Memory B cell (primary cell): ENCODE results near the gene NHP2.

Source experiments
- ATAC-seq: fragments of 150-1000 bp; cut with Tn5 transposase; 2 replicates; pipeline ENCODE4 v1.10.0; 2021; ENCODE audit warnings: low read depth, mild to moderate bottlenecking, moderate library complexity
- DNase-seq, 2 donors: peaks; one replicate each; pipeline ENCODE4 v3.0.0; 2022; ENCODE audit warnings: low spot score in 2 of 2
- H3K27ac Mint-ChIP-seq: one replicate; pipeline ENCODE4 v1.8.0; 2022; ENCODE audit warnings: mild to moderate bottlenecking, moderate library complexity, mixed read lengths
- H3K27me3 Mint-ChIP-seq: one replicate; pipeline ENCODE4 v1.8.0; 2022; ENCODE audit warnings: mixed read lengths
- H3K36me3 Mint-ChIP-seq: one replicate; pipeline ENCODE4 v1.8.0; 2022; ENCODE audit warnings: mild to moderate bottlenecking, mixed read lengths
- H3K4me1 Mint-ChIP-seq: one replicate; pipeline ENCODE4 v1.8.0; 2022; ENCODE audit warnings: mixed read lengths
- H3K4me3 Mint-ChIP-seq: one replicate; pipeline ENCODE4 v1.8.0; 2022; ENCODE audit warnings: mild to moderate bottlenecking, moderate library complexity, mixed read lengths
- H3K9me3 Mint-ChIP-seq: one replicate; pipeline ENCODE4 v1.8.0; 2022; ENCODE audit warnings: mixed read lengths

NHP2 gene

GRCh38 chr5:178155065-178155464 is 1.4 kb upstream of the NHP2 start:
- H3K4me1 Mint-ChIP-seq = peaks cover 29% of the 10 kb centered on the region
- H3K27me3 Mint-ChIP-seq = no peaks in the 10 kb centered on the region
- DNase-seq (no peak), ATAC-seq (no peak)
- peaks cover 6% of the 10 kb centered on the region for H3K36me3 Mint-ChIP-seq
- H3K27ac Mint-ChIP-seq = no peak overlapping the region
- no peak overlapping the region for H3K4me3 Mint-ChIP-seq
- H3K9me3 Mint-ChIP-seq = no peaks in the 10 kb centered on the region

DNA sequence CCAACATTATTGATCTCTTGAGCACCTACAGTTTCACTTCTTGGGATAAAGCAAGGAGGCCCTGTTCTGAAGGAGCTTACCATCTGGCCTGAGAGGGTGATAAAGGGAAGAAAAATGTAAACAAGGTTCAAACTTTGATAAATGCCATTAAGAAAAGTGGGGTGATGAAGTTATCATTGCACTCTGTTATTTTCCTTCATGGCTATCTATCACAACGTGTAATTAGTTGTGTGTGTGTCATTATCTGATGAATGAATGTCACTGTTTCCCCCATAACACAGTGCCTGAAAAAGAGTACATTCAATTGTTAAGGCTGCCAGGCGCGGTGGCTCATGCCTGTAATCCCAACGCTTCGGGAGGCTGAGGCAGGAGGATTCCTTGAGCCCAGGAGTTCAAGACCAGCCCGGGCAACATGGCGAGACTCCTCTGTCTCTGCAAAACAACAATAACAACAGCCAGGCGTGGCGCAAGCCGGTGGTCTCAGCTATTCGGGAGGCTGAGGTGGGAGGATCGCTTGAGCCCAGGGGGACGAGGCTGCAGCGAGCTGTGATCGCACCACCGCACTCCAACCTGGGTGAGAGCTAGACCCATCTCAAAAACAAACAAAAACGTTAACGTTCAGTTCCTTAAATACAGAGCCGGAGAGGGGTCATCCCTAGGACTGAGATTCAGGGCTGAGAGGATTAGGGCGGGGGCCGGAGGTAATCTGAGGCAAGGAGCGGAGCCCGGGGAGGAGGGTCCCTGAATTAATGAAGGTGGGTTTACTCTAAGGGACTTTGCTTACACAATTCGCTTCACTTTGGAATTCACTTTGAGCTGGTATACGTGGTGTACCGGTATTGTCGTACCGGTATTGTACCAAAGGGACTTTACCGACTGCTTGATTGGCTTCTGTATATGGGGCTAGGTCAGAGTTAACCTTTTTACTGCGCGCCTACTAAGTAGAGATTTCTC is 917 bp downstream of the NHP2 start:
- Mint-ChIP-seq H3K4me3 (peak overlapping the region; percentile 91), H3K27me3 (no peaks in the 10 kb centered on the region), H3K4me1 (peaks cover 31% of the 10 kb centered on the region), H3K27ac (peak overlapping the region; percentile 88), H3K9me3 (no peaks in the 10 kb centered on the region), H3K36me3 (peaks cover 12% of the 10 kb centered on the region)
- no peak for DNase-seq
- ATAC-seq = no peak

DNA sequence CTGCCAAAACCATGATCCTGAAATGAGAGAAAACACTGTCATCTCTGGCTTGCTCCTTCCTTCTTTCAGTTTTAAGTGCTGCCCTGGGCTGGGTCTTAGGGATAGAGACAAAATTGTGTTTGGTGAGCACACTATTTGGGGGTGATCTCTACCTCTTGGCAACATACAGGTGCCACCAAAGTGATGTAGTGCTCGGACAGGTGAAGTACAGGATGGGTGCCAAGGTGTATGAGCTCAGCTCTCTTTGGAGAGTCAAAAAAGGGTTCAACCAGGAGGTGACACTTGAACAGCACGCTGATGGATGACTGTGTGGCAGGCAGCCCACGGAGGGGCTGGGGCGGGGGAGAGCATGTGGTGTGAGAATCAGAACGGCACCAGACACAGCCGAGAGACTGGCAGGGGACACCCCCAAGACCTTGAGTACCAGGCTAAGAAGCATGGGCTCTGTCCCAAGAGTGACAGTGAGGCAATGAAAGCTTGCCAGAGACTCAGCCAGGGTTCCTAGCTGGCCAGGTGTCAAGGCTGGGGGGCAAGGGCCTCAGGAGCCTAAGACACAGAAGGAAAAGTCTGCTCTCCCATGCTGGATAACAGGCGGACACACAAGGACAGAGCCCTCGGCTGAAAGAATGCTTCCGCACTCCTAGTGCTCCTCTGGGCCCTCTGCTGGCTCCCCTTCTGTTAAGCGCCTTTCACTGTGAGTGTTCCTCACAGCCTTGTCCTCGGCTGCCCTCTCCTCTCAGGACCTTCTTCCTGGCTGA is 2.5 kb downstream of the NHP2 start:
- peaks cover 18% of the 10 kb centered on the region for H3K36me3 Mint-ChIP-seq
- H3K4me3 Mint-ChIP-seq = no peak overlapping the region
- no peak for DNase-seq

GRCh38 chr5:178149199-178149932 is 4.3 kb downstream of the NHP2 start:
- ATAC-seq (no peak), DNase-seq (no peak)
- H3K4me1 Mint-ChIP-seq = peaks cover 27% of the 10 kb centered on the region
- no peaks in the 10 kb centered on the region for H3K27me3 Mint-ChIP-seq
- peaks cover 18% of the 10 kb centered on the region for H3K36me3 Mint-ChIP-seq
- no peak overlapping the region for H3K27ac Mint-ChIP-seq
- H3K9me3 Mint-ChIP-seq = no peaks in the 10 kb centered on the region
- H3K4me3 Mint-ChIP-seq = no peak overlapping the region

More for the DNA sequence above, 2.5 kb downstream of the NHP2 start:
- H3K9me3 Mint-ChIP-seq = no peaks in the 10 kb centered on the region
- H3K27ac Mint-ChIP-seq = peak overlapping the region; percentile 76
- ATAC-seq = no peak
- no peaks in the 10 kb centered on the region for H3K27me3 Mint-ChIP-seq
- peaks cover 31% of the 10 kb centered on the region for H3K4me1 Mint-ChIP-seq

DNA sequence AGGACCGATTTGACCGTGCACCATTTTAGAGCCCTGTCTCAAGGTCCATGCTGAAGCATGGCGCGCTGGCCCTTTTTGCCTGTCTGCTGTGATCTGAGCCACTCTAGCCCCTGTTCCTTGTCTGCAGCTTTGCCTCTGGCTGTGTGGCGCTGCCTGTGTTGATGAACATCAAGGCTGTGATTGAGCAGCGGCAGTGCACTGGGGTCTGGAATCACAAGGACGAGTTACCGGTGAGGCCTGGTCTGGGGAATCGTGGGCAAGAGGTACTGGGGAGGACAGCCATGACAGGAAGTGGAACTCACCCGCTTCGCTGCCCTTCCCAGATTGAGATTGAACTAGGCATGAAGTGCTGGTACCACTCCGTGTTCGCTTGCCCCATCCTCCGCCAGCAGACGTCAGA is 6.3 kb downstream of the NHP2 start:
- ATAC-seq (no peak), DNase-seq (no peak)
- no peak overlapping the region for H3K27ac Mint-ChIP-seq
- no peaks in the 10 kb centered on the region for H3K27me3 Mint-ChIP-seq
- H3K36me3 Mint-ChIP-seq = peaks cover 20% of the 10 kb centered on the region
- peaks cover 16% of the 10 kb centered on the region for H3K4me1 Mint-ChIP-seq
- H3K9me3 Mint-ChIP-seq = no peaks in the 10 kb centered on the region
- no peak overlapping the region for H3K4me3 Mint-ChIP-seq

- DNase-seq = peak; percentile 73 to 78
- H3K4me1 Mint-ChIP-seq = peaks cover 9% of the 10 kb centered on the region
- peaks cover 18% of the 10 kb centered on the region for H3K36me3 Mint-ChIP-seq
- H3K9me3 Mint-ChIP-seq = no peaks in the 10 kb centered on the region
- peak overlapping the region; percentile 41 for H3K27ac Mint-ChIP-seq
- H3K27me3 Mint-ChIP-seq = no peaks in the 10 kb centered on the region
- ATAC-seq = peak; percentile 99
- H3K4me3 Mint-ChIP-seq = no peak overlapping the region
These were observed 7.5 kb downstream of the NHP2 start for GRCh38 chr5:178145965-178146820.

- H3K27me3 Mint-ChIP-seq = no peaks in the 10 kb centered on the region
- ATAC-seq (no peak), DNase-seq (no peak)
- H3K4me3 Mint-ChIP-seq = no peak overlapping the region
- no peak overlapping the region for H3K27ac Mint-ChIP-seq
- H3K4me1 Mint-ChIP-seq = no peaks in the 10 kb centered on the region
- no peaks in the 10 kb centered on the region for H3K9me3 Mint-ChIP-seq
- H3K36me3 Mint-ChIP-seq = peaks cover 18% of the 10 kb centered on the region
These were observed 9.8 kb downstream of the NHP2 start for GRCh38 chr5:178143901-178144300.

- Mint-ChIP-seq H3K27me3 (no peaks in the 10 kb centered on the region), H3K36me3 (peaks cover 15% of the 10 kb centered on the region), H3K4me3 (no peak overlapping the region), H3K9me3 (no peaks in the 10 kb centered on the region), H3K4me1 (no peaks in the 10 kb centered on the region), H3K27ac (no peak overlapping the region)
- ATAC-seq = no peak
- no peak for DNase-seq
These were observed 10.4 kb downstream of the NHP2 start for GRCh38 chr5:178143246-178143645.

DNA sequence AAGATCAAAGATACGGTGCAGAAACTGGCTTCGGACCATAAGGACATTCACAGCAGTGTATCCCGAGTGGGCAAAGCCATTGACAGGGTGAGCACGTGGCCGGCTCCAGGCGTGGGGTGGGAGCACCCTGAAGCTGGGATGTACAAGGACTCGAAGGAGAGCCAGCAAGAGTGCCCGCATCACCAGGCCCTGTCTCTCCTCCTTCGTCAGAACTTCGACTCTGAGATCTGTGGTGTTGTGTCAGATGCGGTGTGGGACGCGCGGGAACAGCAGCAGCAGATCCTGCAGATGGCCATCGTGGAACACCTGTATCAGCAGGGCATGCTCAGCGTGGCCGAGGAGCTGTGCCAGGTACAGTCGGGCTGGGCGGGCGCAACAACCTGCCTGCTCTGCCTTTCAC is 11.0 kb downstream of the NHP2 start:
- H3K27me3 Mint-ChIP-seq = no peaks in the 10 kb centered on the region
- no peaks in the 10 kb centered on the region for H3K9me3 Mint-ChIP-seq
- peaks cover 12% of the 10 kb centered on the region for H3K36me3 Mint-ChIP-seq
- no peak for DNase-seq
- no peak overlapping the region for H3K4me3 Mint-ChIP-seq
- ATAC-seq = no peak
- no peaks in the 10 kb centered on the region for H3K4me1 Mint-ChIP-seq
- no peak overlapping the region for H3K27ac Mint-ChIP-seq

DNA sequence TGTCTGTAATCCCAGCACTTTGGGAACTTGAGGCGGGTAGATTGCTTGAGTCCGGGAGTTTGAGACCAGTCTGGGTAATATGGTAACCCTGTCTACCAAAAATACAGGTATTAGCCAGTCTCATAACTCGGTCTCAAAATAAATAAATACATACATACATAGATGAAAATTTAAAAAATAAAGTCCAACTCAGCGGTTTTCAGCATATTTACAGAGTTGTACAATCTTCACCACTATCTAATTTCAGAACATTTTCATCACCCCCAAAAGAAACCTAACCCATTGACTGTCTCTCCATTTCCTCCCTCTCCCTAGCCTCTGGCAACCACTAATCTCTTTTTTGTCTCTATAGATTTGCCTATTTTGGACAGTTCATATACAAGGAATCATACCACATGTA is 12.1 kb downstream of the NHP2 start:
- DNase-seq = no peak
- Mint-ChIP-seq H3K36me3 (peaks cover 9% of the 10 kb centered on the region), H3K27me3 (no peaks in the 10 kb centered on the region), H3K4me1 (peaks cover 4% of the 10 kb centered on the region), H3K27ac (no peak overlapping the region), H3K9me3 (no peaks in the 10 kb centered on the region), H3K4me3 (no peak overlapping the region)
- ATAC-seq = no peak

- peaks cover 7% of the 10 kb centered on the region for H3K4me1 Mint-ChIP-seq
- H3K36me3 Mint-ChIP-seq = peaks cover 18% of the 10 kb centered on the region
- H3K9me3 Mint-ChIP-seq = no peaks in the 10 kb centered on the region
- no peak overlapping the region for H3K4me3 Mint-ChIP-seq
- no peaks in the 10 kb centered on the region for H3K27me3 Mint-ChIP-seq
- ATAC-seq = no peak
- no peak for DNase-seq
- H3K27ac Mint-ChIP-seq = no peak overlapping the region
These were observed 15.7 kb downstream of the NHP2 start for GRCh38 chr5:178137991-178138390.

DNA sequence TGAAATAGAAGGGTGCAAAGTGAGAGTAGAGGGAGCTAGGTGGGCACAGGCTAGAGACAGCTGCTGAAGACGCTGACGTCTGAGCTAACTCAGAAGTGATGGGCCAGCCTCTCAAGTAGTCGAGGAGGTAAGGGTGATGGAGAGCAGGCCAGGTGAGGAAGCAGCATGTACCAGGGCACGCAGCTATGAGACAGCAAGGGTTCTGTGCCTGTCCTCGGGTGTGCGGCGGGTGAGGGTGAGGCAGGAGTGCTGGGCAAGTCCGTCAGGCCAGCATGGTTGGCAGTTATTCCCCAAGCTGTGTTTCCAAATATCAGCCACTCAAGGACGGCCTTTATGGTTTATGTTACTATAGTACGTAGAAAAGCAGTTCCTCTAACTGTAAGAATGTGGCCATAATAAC is 16.7 kb downstream of the NHP2 start:
- no peak overlapping the region for H3K4me3 Mint-ChIP-seq
- no peak overlapping the region for H3K27ac Mint-ChIP-seq
- DNase-seq = no peak
- H3K27me3 Mint-ChIP-seq = no peaks in the 10 kb centered on the region
- peaks cover 10% of the 10 kb centered on the region for H3K4me1 Mint-ChIP-seq
- peaks cover 18% of the 10 kb centered on the region for H3K36me3 Mint-ChIP-seq
- no peaks in the 10 kb centered on the region for H3K9me3 Mint-ChIP-seq
- no peak for ATAC-seq

DNA sequence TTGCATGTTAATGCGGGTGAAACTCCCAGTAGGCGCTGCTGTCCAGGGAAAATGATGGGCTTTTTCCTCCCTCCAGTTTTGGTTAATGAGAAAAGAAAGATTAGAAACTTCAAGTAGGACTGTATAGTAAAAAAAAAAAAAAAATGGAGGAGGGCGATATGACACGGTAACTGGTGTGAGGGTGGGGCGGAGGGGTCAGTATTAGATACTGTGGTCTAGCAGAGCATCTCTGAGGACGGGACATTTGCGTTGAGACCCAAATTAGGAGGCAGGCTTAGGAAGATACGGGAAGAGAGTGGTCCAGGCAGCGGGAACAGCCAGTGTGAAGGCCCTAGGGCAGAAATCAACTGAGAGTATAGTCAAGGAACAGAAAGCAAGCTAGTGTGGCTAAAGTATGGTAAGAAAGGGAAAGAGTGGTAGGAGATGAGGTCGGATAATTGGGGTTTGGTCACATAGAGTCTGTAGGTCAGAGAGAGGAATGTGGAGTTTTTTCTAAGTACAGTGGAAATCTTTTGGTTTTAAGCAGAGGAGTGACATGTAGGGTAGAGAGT is 22.2 kb downstream of the NHP2 start:
- no peak for DNase-seq
- H3K9me3 Mint-ChIP-seq = no peaks in the 10 kb centered on the region
- no peak for ATAC-seq
- no peaks in the 10 kb centered on the region for H3K27me3 Mint-ChIP-seq
- peaks cover 13% of the 10 kb centered on the region for H3K36me3 Mint-ChIP-seq
- peak overlapping the region; percentile 84 for H3K4me3 Mint-ChIP-seq
- peak overlapping the region; percentile 58 for H3K27ac Mint-ChIP-seq
- H3K4me1 Mint-ChIP-seq = peaks cover 10% of the 10 kb centered on the region
